LNCaP clone FGC (cell line): ENCODE data around the gene CCL1.

Source experiments
- DNase-seq: peaks from one replicate; pipeline ENCODE4 v3.0.0-alpha.2; 2011; ENCODE audit warnings: low read depth
- H3K4me3 ChIP-seq: 2 replicates; pipeline ENCODE4 v1.5.1; 2011; ENCODE audit warnings: mild to moderate bottlenecking, low read depth, low read length, control low read depth
- TF ChIP-seq, protein P1 (sequence below): IDR thresholded peaks from 2 replicates; pipeline ENCODE4 v1.5.1; 2012; ENCODE audit warnings: mild to moderate bottlenecking; ENCODE audit not compliant: control insufficient read depth, insufficient read depth; ENCODE audit errors: extremely low read depth

Gene CCL1

DNA sequence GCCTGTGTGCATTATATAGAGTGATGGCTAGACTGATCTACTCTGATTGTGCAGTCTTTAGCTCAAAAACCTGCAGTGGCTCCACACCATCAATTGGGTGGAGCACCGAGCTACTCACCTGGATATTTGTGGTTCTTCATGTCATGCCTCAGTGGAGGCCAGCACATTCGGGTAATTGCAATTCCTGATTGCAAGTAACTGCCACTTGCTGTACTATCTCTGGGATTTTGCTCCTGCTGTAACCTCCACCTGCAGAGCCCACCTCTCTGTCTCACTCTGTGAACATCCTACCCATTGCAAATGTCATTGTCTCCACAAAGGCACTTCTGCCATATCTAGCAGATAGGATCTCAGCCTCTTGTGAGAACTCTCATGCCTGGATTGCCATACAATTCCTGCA lies 1.7 kb upstream of the CCL1 start:
- TF ChIP-seq, protein P1, sequence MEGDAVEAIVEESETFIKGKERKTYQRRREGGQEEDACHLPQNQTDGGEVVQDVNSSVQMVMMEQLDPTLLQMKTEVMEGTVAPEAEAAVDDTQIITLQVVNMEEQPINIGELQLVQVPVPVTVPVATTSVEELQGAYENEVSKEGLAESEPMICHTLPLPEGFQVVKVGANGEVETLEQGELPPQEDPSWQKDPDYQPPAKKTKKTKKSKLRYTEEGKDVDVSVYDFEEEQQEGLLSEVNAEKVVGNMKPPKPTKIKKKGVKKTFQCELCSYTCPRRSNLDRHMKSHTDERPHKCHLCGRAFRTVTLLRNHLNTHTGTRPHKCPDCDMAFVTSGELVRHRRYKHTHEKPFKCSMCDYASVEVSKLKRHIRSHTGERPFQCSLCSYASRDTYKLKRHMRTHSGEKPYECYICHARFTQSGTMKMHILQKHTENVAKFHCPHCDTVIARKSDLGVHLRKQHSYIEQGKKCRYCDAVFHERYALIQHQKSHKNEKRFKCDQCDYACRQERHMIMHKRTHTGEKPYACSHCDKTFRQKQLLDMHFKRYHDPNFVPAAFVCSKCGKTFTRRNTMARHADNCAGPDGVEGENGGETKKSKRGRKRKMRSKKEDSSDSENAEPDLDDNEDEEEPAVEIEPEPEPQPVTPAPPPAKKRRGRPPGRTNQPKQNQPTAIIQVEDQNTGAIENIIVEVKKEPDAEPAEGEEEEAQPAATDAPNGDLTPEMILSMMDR = no peak
- no peak for DNase-seq
- H3K4me3 ChIP-seq = no peak overlapping the region

DNA sequence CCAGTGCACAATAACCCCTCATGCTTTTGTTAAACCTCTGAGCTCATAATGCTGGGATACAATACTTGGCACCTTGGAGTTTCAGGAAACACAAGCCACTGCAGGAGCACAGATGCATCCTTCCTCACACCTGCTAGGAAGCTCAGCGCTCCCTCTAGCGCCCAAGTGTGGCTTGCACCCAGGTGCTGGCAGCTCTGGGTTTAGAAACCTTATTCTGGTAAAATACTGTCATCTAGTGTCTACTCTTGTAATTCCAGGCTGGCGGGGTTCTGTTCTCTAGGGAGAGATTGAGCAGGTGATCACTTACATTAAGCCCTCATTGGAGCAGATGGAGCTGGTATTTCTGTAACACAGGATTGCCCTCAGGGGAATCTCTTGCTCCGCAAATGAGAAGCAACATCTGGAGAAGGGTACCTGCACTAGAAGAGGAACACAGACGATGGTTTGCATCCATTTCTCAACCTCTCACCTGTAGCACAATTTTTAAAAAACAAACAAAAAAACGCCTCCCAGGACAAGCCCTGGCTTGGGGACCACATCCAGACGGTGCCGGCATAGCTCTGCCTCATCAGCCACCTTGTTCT lies 1.5 kb downstream of the CCL1 start:
- DNase-seq = peak; percentile 79
- TF ChIP-seq, protein P1 = peak; percentile 100
- H3K4me3 ChIP-seq = no peak overlapping the region

DNA sequence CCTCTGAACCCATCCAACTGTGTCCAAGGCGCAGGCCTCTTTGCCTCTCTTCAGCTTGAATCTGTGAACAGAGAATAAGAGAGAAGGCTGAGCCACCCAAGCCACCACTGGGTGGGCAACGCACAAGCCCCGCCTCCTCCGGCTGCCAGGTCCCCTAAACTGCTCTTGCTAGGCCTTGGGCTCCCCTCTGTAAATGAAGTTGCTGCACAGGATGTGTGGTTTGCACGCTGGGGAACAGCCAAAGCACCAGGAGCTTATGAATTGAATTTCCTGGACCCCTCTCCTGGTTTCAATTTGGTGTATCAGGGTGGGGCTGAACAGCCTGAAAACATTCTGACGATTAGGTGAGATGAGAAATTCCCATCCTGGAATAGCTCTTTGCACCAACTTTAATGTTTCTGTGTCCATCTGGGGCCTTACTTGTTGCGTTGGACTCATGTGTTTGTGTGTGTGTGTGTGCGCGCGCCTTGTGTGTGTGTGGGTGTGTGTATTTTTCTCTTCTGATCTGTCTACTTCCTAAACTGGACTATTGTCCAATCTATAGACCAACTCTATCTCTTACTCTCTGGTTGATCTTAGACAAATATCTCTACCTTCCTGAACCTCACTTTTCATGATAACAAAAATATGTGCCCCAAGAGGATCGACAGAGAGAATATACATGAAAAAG lies 2.3 kb downstream of the CCL1 start:
- no peak for DNase-seq
- TF ChIP-seq, protein P1 = no peak
- H3K4me3 ChIP-seq = no peak overlapping the region

DNA sequence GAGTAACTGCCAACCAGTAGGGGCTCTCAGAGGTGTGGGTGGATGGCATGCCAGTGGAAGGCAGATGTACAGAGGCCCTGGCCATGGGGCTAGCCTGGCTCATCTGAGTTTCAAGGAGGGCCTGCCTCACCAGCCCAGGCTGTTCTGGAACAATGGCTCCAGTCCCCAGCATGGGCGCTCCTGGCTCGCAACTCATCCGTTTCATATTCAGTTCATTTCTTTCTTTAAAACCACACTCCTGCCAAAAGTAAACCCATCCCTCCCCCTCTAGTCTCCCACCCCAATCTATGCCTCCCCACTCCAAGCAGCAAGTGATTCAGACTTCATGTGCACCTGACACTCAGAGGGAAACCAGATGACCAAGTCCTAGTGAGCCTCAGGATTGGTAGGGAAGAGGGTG lies 4.4 kb downstream of the CCL1 start:
- no peak overlapping the region for H3K4me3 ChIP-seq
- no peak for DNase-seq
- TF ChIP-seq, protein P1 = no peak

DNA sequence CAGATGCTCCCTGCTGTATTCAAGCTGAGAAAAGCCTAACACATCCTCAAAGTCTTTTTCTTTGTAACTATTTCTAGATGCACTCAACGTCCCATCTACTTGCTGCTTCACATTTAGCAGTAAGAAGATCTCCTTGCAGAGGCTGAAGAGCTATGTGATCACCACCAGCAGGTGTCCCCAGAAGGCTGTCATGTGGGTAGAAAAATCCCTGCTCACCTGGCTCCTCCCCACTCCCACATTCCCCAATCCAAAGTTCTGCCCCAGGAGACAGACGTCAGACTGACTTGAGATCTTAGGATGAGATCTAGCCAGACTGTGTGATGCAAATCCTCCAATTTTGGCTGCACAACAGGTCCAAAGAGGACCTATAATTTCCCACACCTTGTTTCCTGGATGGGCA lies 5.6 kb downstream of the CCL1 start:
- no peak for DNase-seq
- no peak overlapping the region for H3K4me3 ChIP-seq
- TF ChIP-seq, protein P1 = 0 out of 2 replicates have a peak, but pooled peaks have one; percentile 22

DNA sequence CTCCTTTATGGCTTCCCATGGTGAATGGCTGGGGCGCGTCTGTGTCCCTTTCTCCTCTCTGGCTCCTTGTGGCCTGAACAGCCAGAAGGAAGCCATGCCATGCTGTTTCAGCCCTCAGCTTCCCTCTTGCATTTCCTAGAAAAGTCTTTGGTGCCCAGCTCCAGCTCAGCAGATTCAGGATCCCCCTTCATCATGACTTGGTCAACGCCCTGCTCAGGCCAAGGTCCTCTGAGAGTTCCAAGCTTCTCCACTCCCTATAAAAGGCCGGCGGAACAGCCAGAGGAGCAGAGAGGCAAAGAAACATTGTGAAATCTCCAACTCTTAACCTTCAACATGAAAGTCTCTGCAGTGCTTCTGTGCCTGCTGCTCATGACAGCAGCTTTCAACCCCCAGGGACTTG lies 6.8 kb downstream of the CCL1 start, which contains the start of gene CCL13:
Gene CCL13 (plus strand): TSS at position 287 of the 400 bp plus-strand sequence. CDS start 47 bp downstream, at position 334.
- no peak for DNase-seq
- TF ChIP-seq, protein P1 = no peak

DNA sequence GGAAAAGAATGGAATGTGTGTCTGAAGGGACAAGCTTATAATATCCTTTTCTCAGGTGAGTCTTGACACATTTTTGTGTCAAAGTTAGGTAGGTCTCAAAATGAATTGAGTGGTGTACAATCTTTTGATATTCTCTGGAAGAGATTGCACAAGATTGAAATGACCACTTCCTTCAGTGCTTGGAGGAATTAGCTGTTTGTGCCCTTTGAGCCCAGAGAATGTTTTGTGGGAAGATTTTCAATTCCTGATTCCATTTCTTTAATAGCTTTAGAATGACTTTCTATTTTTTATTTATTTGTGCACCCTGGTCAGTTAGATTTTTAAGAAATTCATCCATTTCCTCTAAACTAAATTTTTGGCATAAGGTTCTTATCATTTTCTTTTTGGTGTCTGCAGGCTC lies 8.4 kb downstream of the CCL1 start:
- TF ChIP-seq, protein P1 = no peak
- H3K4me3 ChIP-seq = no peak overlapping the region
- DNase-seq = no peak

More for the DNA sequence above, 6.8 kb downstream of the CCL1 start, which contains the start of gene CCL13:
- H3K4me3 ChIP-seq = no peak within 1 kb of the TSS
